Activated CD8-positive, alpha-beta T cell treated with anti-CD3 and anti-CD28 coated beads for 36 hours (primary cell): Measurements from ENCODE around the gene ADARB1. TPM values are rescaled to one million over a fixed set of nuclear protein-coding genes. Genes with fewer than 3 reads are reported as not detected.

Experiments
- ATAC-seq: fragments of 200-7000 bp; cut with Tn5 transposase; one replicate; pipeline ENCODE4 v1.10.0; 2021; ENCODE audit warnings: mild to moderate bottlenecking, moderate library complexity
- CTCF ChIA-PET: fragments of 350-600 bp; sonication (Branson Sonifier 250); formaldehyde crosslinking; loops from one replicate; lab custom pipeline; 2021; ENCODE audit warnings: antibody characterized with exemption; lab: Charles Lee
- POLR2A ChIA-PET: fragments of 350-600 bp; sonication (Branson Sonifier 250); formaldehyde crosslinking; loops from one replicate; lab custom pipeline; 2021; ENCODE audit warnings: antibody characterized with exemption; lab: Charles Lee
- DNase-seq: peaks from one replicate; pipeline ENCODE4 v3.0.0-alpha.2; 2020
- H3K27ac Mint-ChIP-seq: one replicate; pipeline ENCODE4 v1.8.0; 2021; ENCODE audit warnings: mild to moderate bottlenecking, mixed read lengths
- H3K27me3 Mint-ChIP-seq: one replicate; pipeline ENCODE4 v1.8.0; 2021; ENCODE audit warnings: mixed read lengths
- H3K36me3 Mint-ChIP-seq: one replicate; pipeline ENCODE4 v1.8.0; 2021; ENCODE audit warnings: low read depth, mixed read lengths
- H3K4me1 Mint-ChIP-seq: one replicate; pipeline ENCODE4 v1.8.0; 2021; ENCODE audit warnings: low read depth, mixed read lengths
- H3K4me3 Mint-ChIP-seq: one replicate; pipeline ENCODE4 v1.8.0; 2021; ENCODE audit warnings: mild to moderate bottlenecking, moderate library complexity, mixed read lengths
- H3K9me3 Mint-ChIP-seq: one replicate; pipeline ENCODE4 v1.8.0; 2021; ENCODE audit warnings: mixed read lengths
- CTCF ChIP-seq: fragments of 200-600 bp; IDR thresholded peaks from one replicate; pipeline ENCODE4 v1.8.0; 2022; ENCODE audit warnings: antibody characterized with exemption, mild to moderate bottlenecking
- intact Hi-C: fragments of 100-400 bp; cut with micrococcal nuclease; formaldehyde crosslinking; loops from one replicate; pipeline ENCODE4 v1.10.0; 2022
- total RNA-seq, 2 experiments: library from RNA; stranded (reverse); gene quantifications; one replicate each; pipeline ENCODE4 v1.2.3, GENCODE V29; 2021

The ADARB1 gene
- total RNA-seq, 2 experiments from 2014 or later = 36.2 to 37.1 TPM

GRCh38 chr21:45069085-45069484, 5.3 kb upstream of the ADARB1 start:
- H3K36me3 Mint-ChIP-seq = no peaks in the 10 kb centered on the region
- no peak overlapping the region for H3K4me3 Mint-ChIP-seq
- no peaks in the 10 kb centered on the region for H3K9me3 Mint-ChIP-seq
- DNase-seq (no peak), ATAC-seq (no peak)
- peaks cover 4% of the 10 kb centered on the region for H3K4me1 Mint-ChIP-seq
- intact Hi-C loops = no loop called here
- H3K27me3 Mint-ChIP-seq = no peaks in the 10 kb centered on the region
- CTCF ChIA-PET = interaction anchor here (1.3 to 4.1 kb wide), 3 partner anchors 18 to 68 kb away, joined by 4 to 21 read pairs (median 17); no protein-coding TSS in a partner anchor
- POLR2A ChIA-PET = interaction anchor here (1.3 kb wide), 1 partner anchor 14 kb away, joined by 4 read pairs; no protein-coding TSS in a partner anchor
- H3K27ac Mint-ChIP-seq = no peak overlapping the region
- TF ChIP-seq CTCF = no peak

- TF ChIP-seq CTCF = no peak
- ATAC-seq = no peak
- H3K4me1 Mint-ChIP-seq = peaks cover 4% of the 10 kb centered on the region
- no peaks in the 10 kb centered on the region for H3K9me3 Mint-ChIP-seq
- no peak overlapping the region for H3K4me3 Mint-ChIP-seq
- DNase-seq = no peak
- CTCF ChIA-PET = interaction anchor here (1.3 to 4.1 kb wide), 4 partner anchors 14 to 68 kb away, joined by 3 to 21 read pairs (median 10); no protein-coding TSS in a partner anchor
- intact Hi-C loops = loop anchor here (10.0 kb wide), 1 partner anchor 65 kb away; no protein-coding TSS in a partner anchor
- H3K27me3 Mint-ChIP-seq = no peaks in the 10 kb centered on the region
- H3K27ac Mint-ChIP-seq = no peak overlapping the region
- H3K36me3 Mint-ChIP-seq = no peaks in the 10 kb centered on the region
- POLR2A ChIA-PET = interaction anchor here (1.1 to 1.3 kb wide), 2 partner anchors 9 to 15 kb away, joined by 4 read pairs; no protein-coding TSS in a partner anchor
These were observed 4.7 kb upstream of the ADARB1 start for GRCh38 chr21:45069711-45070110.

- H3K4me3 Mint-ChIP-seq = no peak overlapping the region
- ATAC-seq (no peak), DNase-seq (no peak)
- peaks cover 3% of the 10 kb centered on the region for H3K36me3 Mint-ChIP-seq
- peaks cover 13% of the 10 kb centered on the region for H3K4me1 Mint-ChIP-seq
- ChIA-PET CTCF (interaction anchor here (3.9 kb wide), 1 partner anchor 66 kb away, joined by 21 read pairs; no protein-coding TSS in a partner anchor), POLR2A (no interaction called here)
- no peak for TF ChIP-seq CTCF
- no peak overlapping the region for H3K27ac Mint-ChIP-seq
- no peaks in the 10 kb centered on the region for H3K9me3 Mint-ChIP-seq
- no peaks in the 10 kb centered on the region for H3K27me3 Mint-ChIP-seq
- intact Hi-C loops = loop anchor here (10.0 kb wide), 1 partner anchor 64 kb away; no protein-coding TSS in a partner anchor
These were observed 3.1 kb upstream of the ADARB1 start for GRCh38 chr21:45071078-45071873.

- Mint-ChIP-seq H3K27me3 (no peaks in the 10 kb centered on the region), H3K4me3 (no peak overlapping the region), H3K27ac (no peak overlapping the region), H3K9me3 (no peaks in the 10 kb centered on the region), H3K36me3 (peaks cover 3% of the 10 kb centered on the region), H3K4me1 (peaks cover 20% of the 10 kb centered on the region)
- CTCF ChIA-PET = interaction anchor here (2.7 kb wide), 1 partner anchor 57 kb away, joined by 11 read pairs; no protein-coding TSS in a partner anchor
- POLR2A ChIA-PET = no interaction called here
- ATAC-seq (no peak), DNase-seq (no peak)
- intact Hi-C loops = loop anchor here (10.0 kb wide), 1 partner anchor 63 kb away; no protein-coding TSS in a partner anchor
- no peak for TF ChIP-seq CTCF
These were observed 2.3 kb upstream of the ADARB1 start for GRCh38 chr21:45071874-45072737.
